Fibroblast of skin of abdomen (primary cell): ENCODE results near the gene ZSCAN20.

Experiments used
- DNase-seq: peaks from one replicate; pipeline ENCODE4 v3.0.0-alpha.2; 2013

ZSCAN20 gene

GRCh38 chr1:33541966-33542365 lies 69.5 kb downstream of the ZSCAN20 start:
- DNase-seq: no peak
